ENCODE data around the gene DPP4.
"Not testable (repeated sequence)": the region's sequence is repeated elsewhere in the genome, so short reads cannot be mapped to it uniquely, and the experiment has no call there.

The DPP4 gene

DNA sequence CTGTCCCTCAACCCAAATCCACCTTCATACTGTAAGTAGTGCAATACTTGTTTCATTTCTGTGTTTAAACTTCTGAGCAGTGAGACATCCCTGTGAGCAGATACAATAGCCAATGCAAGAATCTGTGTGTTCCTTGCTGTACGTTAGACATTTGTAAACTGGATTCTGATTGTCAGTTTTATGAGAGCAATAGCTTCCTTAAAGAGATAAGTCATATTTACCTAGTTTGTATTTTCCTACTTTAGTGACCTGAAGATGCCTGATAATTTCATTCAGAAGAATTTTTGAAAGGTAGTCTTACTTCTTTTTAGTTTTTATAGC lies 90.7 kb downstream of the DPP4 start:
- DNase-seq = no peak

DNA sequence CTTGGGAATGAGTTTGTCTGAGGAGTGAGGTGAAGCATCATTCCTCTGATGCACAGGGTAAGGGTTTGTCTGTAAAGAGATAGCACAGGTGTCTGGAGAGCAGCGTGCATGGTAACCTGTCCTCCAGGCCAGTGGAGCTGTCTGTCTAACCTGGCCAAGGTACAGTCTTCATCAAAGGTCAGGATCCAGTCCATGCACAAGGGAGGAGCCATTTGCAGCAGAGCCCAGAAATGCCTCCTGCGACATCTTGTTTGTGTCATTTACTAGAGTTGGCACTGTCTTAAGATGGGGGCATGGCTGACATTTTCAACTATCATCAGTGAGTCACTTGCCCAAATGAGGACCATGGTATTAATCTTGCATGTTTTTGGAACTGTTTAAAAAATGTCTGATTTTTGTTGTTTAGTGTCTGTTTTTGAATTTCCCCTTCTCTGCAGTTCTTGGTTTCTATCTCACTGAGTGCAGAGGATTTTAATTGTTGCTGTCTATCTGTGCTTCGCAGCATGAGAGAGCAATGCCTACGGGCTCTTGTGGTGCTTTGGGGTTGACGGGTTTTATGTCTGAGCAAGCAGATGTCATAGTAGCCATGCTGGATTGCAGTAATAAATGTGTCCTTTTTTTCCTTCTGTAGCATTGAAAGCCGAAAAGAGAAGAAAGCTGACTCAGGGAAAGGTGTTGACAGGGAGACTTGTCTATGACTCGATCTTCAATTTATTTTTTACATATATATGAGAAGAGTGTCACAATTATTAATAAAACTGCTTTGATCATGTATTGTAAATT lies 91.3 kb downstream of the DPP4 start:
- no peak for DNase-seq

DNA sequence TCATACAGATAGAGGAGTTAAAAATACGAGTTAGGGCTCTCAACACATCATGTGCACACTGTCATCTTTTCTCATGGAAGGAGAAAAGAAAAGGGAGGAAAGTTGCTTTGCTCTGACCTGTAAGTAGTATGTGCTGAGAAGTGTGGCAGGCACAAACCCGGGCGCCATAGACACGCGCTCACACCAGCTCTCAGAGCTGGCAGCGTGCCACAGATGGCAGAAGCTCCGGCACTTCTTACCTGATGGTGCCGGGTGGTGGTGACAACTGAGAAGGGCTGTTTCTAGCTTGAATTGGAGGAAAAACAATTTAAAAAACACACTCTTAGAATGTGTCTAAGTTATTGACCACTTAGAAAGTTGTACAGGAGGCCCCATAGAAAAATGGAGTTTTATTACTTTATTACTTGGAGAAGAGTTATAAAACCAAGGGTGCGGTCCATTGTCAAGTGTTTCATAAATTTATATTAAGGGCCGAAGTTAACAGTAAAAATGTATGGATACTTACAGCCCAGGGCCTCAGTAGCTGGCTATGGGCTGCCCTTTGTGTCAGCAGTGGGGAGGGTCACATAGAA lies 92.2 kb downstream of the DPP4 start:
- no peak for DNase-seq

DNA sequence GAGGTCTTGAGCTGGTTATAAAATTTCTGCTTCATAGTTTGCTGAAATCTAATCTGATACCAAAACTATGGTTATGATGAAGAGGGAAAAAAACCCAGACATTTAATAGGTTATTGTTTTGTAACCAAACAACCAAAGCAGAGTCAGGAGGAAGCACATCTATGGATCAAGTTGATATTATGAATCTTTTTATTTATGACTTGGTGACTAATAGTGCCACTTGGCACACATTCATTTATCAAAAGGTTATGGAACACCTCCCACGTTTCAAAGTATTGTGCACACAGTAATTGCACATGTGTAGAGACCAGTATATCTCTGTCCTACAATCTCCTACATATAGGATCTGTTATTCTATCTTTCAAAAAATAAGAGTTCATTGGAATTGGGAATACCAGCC lies 93.0 kb downstream of the DPP4 start:
- DNase-seq = no peak

DNA sequence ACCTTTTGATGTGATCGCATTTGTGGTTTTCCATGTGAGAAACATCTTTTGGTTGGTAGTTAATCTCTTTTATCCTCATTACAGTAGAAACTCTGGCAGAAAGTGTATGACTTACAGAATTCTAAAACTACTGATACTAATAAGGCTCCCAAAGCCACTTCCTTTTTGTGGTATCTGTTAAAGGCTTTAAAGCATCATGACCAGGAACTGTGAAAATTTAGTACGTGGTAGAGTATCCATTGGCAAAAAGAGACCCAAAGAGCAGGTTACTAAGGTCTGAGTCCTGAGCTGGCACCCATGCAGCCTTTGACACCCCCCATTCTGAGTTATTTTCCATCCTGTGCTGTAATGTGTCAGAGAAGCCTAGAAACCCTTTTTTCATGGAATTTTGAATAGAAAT lies 94.5 kb downstream of the DPP4 start:
- peak; percentile 68 for DNase-seq

DNA sequence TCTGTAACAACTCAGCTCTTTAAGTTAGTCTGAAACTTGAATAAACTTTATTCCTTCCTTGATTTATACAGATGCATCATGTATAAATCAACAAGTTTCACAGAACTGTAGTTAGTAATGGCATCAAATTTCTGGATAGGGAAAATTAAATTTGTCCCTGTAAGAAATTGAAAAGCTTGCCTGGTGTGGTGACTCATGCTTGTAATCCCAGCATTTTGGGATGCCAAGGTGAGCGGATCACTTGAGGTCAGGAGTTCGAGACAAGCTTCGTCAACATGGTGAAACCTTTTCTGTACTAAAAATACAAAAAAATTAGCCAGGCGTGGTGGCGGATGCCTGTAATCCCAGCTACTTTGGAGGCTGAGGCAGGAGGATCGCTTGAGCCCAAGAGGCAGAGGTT lies 96.1 kb downstream of the DPP4 start:
- DNase-seq = not testable (repeated sequence)

DNA sequence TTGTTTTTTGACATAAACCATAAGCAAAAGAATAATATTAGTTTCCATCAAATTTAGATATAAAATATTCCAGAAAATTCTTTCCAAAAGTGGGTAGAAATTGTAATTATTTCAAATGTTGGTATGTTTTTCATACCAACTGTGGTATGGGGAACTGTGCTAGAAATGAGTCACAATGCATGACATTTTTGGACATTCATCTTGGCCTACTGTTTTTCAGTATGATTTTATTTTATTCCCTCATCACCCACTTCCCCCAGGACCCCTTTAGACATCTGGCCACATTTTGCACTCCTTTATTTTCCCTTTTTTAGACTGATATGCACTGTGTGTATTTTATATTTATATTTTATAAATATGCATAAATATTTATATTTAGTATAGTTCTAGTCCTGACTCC lies 97.1 kb downstream of the DPP4 start:
- DNase-seq = peak; percentile 56

DNA sequence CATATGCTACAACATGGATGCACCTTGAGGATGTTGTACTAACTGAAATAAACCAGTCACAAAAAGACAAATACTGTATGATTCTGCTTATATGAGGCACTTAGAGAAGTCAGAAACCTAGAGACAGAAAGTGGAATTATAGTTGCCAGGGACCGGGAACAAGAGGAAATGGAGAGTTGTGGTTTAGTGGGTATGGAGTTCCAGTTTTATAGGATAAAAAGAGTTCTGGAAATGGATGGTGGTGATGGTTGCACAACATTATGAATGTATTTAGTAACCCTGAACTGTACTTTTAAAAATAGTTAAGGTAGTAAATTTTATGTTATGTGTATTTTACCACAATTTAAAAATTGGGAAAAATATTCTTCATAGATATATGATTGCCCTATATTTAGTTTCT lies 97.7 kb downstream of the DPP4 start:
- peak; percentile 77 for DNase-seq

DNA sequence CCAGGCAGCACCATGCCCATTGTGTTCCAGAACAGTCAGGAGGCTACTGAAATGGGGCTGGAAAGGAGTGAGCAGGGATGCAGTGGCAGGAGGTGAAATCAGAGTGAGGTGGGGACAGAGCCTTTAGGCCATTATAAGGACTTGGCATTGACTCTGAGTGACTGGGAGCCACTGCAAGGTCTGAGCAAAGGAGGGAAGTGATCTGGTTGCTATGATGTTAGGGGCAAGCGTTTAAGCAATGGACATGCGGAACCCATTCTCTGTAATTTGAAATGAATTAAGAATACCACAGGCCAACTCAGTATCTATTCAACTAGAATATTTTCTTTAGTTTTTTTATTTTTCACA lies 98.2 kb downstream of the DPP4 start:
- DNase-seq = no peak

DNA sequence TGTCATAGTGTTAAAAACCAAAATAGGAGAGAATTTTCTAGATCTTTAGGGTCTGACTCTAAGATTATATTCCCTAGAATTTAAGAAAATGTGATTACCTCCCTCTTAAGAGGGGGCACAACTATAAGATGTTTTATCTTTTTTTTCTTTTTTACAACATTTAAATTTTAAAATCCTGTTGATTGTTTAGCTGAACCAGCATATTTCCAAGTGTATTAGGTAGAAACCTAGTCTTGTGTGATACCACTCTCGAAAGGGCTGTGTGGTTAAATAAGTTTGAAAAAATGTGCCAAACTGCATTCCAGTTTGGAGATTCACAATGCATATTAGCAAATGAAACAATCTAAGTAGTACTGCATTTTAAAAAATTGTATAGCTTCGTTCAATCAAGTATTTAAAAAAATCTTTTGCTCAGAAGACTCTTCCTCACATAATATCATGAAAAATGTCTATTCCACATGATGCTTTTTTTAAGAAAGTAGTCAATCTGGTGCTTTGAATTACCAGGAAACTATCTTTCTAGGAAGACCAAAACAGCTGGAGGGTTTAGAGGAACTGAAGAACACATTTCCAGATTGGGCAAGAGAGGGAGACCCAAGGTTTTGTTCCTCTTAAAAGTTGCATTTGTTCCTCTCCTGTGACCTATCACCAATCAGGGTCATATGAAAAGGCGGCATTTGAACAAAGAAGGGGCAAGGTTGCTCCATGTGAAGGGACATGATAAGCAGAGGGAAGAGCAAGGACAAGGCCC lies 98.8 kb downstream of the DPP4 start:
- DNase-seq = peak; percentile 84

DNA sequence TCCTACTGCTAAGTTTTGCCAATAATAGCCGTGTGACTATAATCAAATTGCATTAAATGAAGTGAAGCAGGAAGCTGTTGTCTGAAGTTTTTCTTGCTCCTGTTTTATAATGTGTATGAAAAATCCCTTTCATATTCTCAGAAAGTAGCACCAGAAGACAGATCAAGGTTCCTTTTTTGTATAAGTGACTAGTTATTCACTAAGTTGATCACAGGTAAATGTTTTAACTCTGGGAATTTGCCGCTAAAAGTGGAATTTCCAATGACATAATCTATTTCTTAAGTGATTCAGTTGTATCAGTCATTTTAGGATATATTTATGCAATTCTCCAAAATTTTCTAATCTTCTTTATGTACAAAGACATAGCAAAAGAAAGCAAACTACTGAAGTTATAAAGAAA lies 99.6 kb downstream of the DPP4 start:
- peak; percentile 24 for DNase-seq

DNA sequence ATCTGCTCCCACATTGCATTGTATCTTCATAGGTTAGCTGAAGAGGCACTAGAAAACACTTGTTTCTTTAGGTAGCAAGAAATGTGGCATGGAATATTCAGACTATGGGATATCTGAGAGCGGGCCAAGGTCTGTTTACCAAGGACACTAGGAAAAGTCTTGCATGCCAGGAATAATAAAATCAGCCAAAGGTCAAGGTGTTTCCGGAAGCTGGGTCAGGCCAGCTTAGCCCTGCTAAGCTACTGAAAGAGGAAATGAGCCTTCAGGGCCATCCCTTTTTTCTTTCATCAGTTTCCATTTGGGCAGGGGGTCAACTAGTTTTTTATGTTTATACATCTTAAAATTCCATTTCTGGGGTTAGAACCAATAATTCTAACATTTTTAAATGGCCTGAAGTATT lies 101.1 kb downstream of the DPP4 start:
- no peak for DNase-seq

DNA sequence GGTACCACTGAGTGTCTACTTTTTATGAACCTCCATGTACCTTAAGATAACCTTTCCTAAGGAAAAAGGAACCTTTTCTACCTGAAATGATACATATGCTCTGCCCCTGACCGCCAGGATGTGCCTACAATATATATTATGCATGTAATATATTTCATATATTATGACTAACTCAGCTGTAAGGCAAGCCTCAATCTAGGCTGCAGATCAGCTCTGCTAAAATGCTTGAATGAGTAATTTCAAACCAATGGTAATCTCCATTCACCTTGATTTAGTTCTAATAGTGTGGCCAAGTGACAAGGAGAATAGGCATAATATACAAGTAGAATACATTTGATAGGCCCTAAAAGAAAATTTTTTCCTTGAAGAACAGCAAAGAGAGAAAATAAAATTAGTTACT lies 101.8 kb downstream of the DPP4 start:
- DNase-seq = no peak

DNA sequence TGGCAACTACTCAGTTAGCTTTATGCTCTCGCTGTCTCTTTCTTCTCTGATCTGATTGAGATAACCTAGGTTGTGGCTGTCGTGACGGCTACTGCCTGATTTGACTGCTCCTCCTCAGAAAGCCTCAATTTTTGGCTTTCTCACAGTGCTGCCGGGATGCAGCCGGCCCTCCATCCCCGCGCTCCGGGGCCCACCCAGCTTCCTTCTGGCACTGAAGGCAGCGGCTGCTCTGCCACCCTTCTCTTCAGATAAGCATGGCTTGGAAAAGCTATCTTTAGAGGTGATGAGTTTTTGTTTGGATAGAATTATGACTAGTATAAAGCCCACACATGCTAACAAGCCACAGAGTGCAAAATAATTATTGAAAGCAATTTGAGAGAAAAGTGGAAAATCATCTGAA lies 102.5 kb downstream of the DPP4 start:
- no peak for DNase-seq

DNA sequence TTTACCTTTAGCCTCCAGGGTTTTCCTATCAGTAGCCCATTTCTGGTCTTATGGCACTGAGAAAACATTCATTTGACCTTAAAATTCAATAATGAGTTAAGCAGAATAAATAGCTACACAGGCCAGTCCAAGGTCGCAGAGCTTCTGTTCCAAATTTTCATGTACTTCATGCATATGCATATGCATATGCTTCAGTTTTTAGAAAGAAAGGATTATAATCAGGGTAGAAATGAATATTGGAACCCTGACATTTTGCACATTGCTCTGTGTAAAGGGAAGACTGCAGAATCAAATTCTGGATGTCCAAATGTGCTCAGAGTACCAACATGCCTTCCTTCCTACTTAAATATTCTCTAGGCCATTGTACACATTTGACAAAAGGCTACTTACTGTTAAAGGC lies 104.9 kb downstream of the DPP4 start:
- no peak for DNase-seq

DNA sequence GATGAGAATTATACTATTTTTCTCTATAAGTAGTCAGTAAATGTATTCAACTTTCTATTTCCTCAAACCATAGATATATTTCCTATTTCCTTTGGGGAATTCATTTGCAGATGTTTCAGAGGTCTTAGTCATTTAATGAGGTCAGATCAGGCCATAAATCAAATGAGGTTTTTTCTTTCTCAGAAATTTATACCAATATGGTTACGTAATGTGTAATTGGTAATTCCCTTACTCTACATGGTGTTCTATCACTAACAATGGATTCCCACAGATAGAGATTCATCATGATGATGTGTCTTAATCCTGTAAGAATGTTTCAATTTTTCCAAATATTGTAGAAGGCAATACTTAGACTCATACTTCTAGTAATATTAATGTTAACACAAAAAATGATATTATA lies 108.0 kb downstream of the DPP4 start:
- peak; percentile 71 for DNase-seq

DNA sequence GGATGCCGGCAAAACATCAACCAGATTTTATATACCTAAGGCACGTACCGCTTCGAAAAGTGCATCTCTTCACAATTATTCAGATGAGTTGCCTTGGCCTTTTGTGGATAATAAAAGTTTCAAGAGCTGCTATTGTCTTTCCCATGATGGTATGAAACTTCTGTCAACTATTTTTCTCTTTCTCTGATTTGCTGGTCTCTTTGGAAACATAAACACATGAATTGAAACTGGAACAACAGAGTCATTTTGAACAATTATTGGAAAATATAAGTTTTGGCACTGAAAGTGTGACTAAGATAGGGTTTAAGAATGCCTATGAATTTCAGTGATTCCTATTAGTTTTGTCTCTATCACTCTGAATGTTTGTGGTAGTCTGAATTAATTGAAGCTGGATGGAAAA lies 109.9 kb downstream of the DPP4 start:
- DNase-seq = no peak

DNA sequence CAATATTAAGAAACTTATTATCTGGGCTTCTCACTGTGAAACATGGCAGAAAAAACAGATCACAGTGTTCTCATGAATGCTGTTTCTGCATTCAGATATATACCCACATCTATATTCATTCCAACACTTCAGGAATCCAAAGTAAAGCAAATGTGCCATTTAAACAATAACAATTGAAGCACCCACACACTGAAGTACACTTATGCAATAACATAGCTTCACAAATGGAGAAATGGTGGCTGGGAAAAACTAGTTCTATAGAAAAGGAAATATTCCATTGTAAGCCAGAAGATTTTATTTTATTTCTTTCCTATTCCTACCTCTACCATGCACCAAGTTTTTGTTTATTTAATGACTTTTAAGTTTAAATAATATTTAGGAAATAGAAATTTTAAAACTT lies 111.9 kb downstream of the DPP4 start:
- DNase-seq = no peak

DNA sequence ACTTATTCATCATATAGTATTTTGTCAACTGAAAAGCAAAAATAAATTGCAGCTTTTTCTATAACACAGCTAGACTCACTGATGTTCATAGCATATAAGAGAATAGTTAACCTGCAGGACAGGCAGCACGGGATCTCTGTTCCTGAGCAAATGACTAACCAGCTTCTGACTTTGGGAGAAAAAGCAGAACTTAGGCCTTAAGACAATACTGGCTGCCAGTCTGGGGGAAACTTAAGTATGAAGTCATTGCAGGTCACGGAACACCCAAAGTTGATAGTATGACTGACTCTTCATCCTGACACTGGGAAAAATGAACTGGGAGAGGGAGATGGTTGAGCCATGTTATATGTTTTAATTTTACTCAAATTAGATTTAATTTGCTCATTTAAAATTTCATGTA lies 113.0 kb downstream of the DPP4 start:
- peak; percentile 85 for DNase-seq

DNA sequence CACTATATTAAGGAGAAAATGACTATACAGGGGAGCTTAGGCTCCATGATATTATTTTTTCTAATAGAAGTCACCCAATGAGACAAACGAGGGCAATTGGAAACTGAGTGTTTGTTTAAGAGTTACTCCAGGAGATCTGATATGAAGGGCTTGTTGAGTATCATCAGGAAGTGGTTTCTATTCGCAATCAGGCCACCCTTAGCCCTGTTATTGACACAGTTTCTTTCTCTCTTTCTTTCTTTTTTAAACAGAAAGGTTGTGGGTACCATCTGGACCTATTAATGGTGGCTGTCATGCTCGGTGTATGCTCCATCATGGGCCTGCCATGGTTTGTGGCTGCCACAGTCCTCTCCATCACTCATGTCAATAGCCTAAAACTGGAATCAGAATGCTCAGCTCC lies 117.3 kb downstream of the DPP4 start:
- no peak for DNase-seq

DNA sequence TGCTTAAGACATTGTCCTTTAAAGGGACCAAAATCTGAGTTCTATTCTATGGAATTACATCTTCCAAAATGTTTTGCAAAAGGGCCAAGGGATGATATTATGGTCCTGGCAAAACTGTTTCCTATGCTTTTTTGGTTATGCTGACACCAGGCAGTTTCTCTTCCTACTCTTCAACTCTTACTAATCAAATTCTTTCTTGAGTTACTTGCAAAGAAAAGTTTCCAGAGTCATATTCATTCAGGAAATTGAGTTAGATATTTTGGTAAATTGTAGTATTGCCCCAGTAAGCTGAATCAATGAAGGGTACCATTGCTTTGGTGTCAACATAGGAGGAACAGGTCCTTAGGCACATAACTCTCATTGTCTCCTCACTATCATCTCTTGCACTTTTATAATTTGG lies 118.8 kb downstream of the DPP4 start:
- DNase-seq = no peak

DNA sequence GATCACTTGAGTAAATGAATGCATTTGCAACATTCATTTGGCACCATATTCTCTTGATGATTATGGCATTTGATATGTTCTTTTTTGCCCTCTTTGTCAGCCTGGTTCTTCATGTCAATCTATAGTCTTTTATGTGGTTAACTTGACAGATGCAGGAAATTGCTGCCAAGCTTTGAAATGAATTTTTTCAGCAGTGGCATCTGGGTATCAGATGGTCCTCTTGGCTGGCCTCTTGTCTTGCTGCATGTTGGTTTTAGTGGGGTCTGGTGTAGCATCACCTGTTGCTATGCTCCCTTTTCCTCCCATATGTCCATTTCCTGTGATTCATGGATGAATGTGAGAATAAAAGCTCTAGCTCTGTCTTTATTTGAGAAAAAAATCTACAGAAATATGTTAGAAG lies 119.9 kb downstream of the DPP4 start:
- no peak for DNase-seq

DNA sequence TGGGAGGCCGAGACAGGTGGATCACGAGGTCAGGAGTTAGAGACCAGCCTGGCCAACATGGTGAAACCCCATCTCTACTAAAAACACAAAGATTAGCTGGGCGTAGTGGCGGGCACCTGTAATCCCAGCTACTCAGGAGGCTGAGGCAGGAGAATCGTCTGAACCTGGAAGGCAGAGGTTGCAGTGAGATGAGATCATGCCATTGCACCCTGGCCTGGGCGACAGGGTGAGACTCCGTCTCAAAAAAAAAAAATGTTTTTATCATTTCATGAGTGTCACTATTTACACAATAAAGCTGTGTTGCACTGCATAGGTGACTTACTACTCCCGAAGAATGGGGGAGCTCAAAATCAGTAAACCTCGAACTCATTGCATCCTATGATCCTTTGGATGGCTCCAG lies 120.6 kb downstream of the DPP4 start:
- not testable (repeated sequence) for DNase-seq

DNA sequence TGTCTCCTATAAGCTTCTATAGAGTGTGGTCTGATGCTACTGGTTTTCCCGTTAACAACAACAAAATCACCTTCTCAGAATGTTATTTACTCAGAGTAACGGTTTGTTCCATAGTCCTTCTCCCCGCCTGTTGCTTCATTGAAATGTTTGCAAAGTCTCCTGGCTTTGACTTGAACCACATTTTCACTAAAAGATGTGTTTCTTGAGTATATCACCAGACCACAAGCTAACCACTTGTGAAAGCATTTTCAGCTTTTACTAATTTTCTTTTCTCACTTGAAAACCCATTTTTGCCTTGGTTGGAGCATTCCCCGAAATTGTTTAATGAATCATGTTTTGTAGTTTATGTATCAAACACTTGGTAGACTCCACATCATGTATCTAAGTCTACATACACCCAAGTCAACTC lies 121.2 kb downstream of the DPP4 start:
- no peak for DNase-seq

DNA sequence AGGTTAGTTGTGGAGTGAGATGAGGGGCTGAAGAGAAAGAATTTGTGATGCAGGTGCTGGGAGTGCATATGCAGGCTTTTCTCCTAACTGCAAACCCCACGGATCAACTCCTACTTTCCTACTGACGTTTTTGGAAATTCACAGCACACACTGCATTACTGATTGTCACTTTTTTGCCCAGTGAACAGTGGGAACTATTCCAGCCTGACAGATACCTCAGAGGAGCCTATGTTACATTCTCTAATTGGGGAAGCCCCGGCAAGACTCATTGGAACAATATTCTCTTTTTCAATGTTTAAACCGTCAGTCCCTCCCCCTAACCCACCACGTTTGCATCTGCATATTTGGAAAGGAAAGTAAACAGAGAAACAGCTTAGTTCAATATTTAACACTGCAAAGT lies 126.2 kb downstream of the DPP4 start:
- DNase-seq = no peak

Data from suppressor macrophage treated with lipopolysaccharide for 4 hours (primary cell).